CD4-positive, alpha-beta T cell treated with Interleukin-4 for 4 hours (primary cell): Measurements from ENCODE around the gene MTFR1L.

Experiments used
- DNase-seq: peaks from one replicate; pipeline ENCODE4 v3.0.0-alpha.2; 2020

MTFR1L gene

GRCh38 chr1:25819491-25820246, at the start of gene MTFR1L:
Gene MTFR1L (plus strand): TSS chr1:25819954. CDS start chr1:25823105, 3,151 bp downstream.
- DNase-seq, result peak; percentile 90

- DNase-seq, result no peak
These were observed 49.1 kb upstream of the MTFR1L start for GRCh38 chr1:25770541-25771220.

- peak; percentile 6 for DNase-seq
These were observed 48.3 kb upstream of the MTFR1L start for GRCh38 chr1:25771221-25772114.

GRCh38 chr1:25772164-25772563, 47.6 kb upstream of the MTFR1L start:
- DNase-seq, result no peak

- DNase-seq, result no peak
These were observed 47.0 kb upstream of the MTFR1L start for GRCh38 chr1:25772692-25773245.

- no peak for DNase-seq
These were observed 46.2 kb upstream of the MTFR1L start for GRCh38 chr1:25773441-25774125.

GRCh38 chr1:25774206-25774803, 45.4 kb upstream of the MTFR1L start:
- no peak for DNase-seq

GRCh38 chr1:25774921-25775771, 44.6 kb upstream of the MTFR1L start:
- DNase-seq, result peak; percentile 91

GRCh38 chr1:25779388-25779787, 40.4 kb upstream of the MTFR1L start:
- DNase-seq, result no peak

GRCh38 chr1:25779894-25780293, 39.9 kb upstream of the MTFR1L start:
- DNase-seq, result no peak

GRCh38 chr1:25780318-25781129, 39.2 kb upstream of the MTFR1L start:
- DNase-seq, result no peak

- no peak for DNase-seq
These were observed 38.7 kb upstream of the MTFR1L start for GRCh38 chr1:25781130-25781433.

- no peak for DNase-seq
These were observed 37.0 kb upstream of the MTFR1L start for GRCh38 chr1:25782608-25783201.

- no peak for DNase-seq
These were observed 35.1 kb upstream of the MTFR1L start for GRCh38 chr1:25784575-25785051.

GRCh38 chr1:25785333-25786067, 34.3 kb upstream of the MTFR1L start:
- no peak for DNase-seq

- no peak for DNase-seq
These were observed 32.6 kb upstream of the MTFR1L start for GRCh38 chr1:25786887-25787759.

- DNase-seq, result no peak
These were observed 32.0 kb upstream of the MTFR1L start for GRCh38 chr1:25787760-25788166.

- no peak for DNase-seq
These were observed 29.3 kb upstream of the MTFR1L start for GRCh38 chr1:25790472-25790871.
